Neural cell (in vitro differentiated cells): ENCODE measurements around the gene PROKR2.

Source experiments
- EP300 ChIP-seq: fragments of 450-650 bp; conservative IDR thresholded peaks from 2 replicates; pipeline ENCODE4 v1.6.1; 2014; ENCODE audit warnings: antibody characterized with exemption, mild to moderate bottlenecking, moderate library complexity; ENCODE audit not compliant: poor library complexity, severe bottlenecking
- EZH2 ChIP-seq: fragments of 200-600, 300-800 bp; shearing (Covaris generic), sonication (generic); IDR thresholded peaks from 2 replicates; pipeline ENCODE4 v1.6.1; 2014; ENCODE audit warnings: antibody characterized with exemption, low read length, borderline replicate concordance, mild to moderate bottlenecking; ENCODE audit not compliant: insufficient read depth, poor library complexity, severe bottlenecking
- MXI1 ChIP-seq: fragments of 450-650 bp; conservative IDR thresholded peaks from 2 replicates; pipeline ENCODE4 v1.6.1; 2014; ENCODE audit warnings: antibody characterized with exemption, mild to moderate bottlenecking; ENCODE audit not compliant: poor library complexity, severe bottlenecking
- POLR2AphosphoS5 ChIP-seq: IDR thresholded peaks from 2 replicates; pipeline ENCODE4 v1.6.1; 2012
- RAD21 ChIP-seq: fragments of 450-650 bp; conservative IDR thresholded peaks from 2 replicates; pipeline ENCODE4 v1.6.1; 2014; ENCODE audit warnings: antibody characterized with exemption, mild to moderate bottlenecking, moderate library complexity
- TAF1 ChIP-seq: IDR thresholded peaks from 2 replicates; pipeline ENCODE4 v1.6.1; 2012; ENCODE audit warnings: low read depth
- TF ChIP-seq, protein P1 (sequence below): fragments of 450-650 bp; IDR thresholded peaks from 2 replicates; pipeline ENCODE4 v1.5.1; 2014; ENCODE audit warnings: antibody characterized with exemption, mild to moderate bottlenecking, moderate library complexity; ENCODE audit not compliant: poor library complexity, severe bottlenecking
- TF ChIP-seq, protein P2 (sequence below): IDR thresholded peaks from 2 replicates; pipeline ENCODE4 v1.6.1; 2012; ENCODE audit warnings: borderline replicate concordance

GRCh38 chr20:5328268-5328667 is 11.5 kb upstream of the PROKR2 start:
- TF ChIP-seq EZH2, result no peak
- TF ChIP-seq, protein P1, sequence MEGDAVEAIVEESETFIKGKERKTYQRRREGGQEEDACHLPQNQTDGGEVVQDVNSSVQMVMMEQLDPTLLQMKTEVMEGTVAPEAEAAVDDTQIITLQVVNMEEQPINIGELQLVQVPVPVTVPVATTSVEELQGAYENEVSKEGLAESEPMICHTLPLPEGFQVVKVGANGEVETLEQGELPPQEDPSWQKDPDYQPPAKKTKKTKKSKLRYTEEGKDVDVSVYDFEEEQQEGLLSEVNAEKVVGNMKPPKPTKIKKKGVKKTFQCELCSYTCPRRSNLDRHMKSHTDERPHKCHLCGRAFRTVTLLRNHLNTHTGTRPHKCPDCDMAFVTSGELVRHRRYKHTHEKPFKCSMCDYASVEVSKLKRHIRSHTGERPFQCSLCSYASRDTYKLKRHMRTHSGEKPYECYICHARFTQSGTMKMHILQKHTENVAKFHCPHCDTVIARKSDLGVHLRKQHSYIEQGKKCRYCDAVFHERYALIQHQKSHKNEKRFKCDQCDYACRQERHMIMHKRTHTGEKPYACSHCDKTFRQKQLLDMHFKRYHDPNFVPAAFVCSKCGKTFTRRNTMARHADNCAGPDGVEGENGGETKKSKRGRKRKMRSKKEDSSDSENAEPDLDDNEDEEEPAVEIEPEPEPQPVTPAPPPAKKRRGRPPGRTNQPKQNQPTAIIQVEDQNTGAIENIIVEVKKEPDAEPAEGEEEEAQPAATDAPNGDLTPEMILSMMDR, result no peak
- no peak for TF ChIP-seq POLR2AphosphoS5
- no peak for TF ChIP-seq EP300
- no peak for TF ChIP-seq RAD21
- TF ChIP-seq, protein P2, sequence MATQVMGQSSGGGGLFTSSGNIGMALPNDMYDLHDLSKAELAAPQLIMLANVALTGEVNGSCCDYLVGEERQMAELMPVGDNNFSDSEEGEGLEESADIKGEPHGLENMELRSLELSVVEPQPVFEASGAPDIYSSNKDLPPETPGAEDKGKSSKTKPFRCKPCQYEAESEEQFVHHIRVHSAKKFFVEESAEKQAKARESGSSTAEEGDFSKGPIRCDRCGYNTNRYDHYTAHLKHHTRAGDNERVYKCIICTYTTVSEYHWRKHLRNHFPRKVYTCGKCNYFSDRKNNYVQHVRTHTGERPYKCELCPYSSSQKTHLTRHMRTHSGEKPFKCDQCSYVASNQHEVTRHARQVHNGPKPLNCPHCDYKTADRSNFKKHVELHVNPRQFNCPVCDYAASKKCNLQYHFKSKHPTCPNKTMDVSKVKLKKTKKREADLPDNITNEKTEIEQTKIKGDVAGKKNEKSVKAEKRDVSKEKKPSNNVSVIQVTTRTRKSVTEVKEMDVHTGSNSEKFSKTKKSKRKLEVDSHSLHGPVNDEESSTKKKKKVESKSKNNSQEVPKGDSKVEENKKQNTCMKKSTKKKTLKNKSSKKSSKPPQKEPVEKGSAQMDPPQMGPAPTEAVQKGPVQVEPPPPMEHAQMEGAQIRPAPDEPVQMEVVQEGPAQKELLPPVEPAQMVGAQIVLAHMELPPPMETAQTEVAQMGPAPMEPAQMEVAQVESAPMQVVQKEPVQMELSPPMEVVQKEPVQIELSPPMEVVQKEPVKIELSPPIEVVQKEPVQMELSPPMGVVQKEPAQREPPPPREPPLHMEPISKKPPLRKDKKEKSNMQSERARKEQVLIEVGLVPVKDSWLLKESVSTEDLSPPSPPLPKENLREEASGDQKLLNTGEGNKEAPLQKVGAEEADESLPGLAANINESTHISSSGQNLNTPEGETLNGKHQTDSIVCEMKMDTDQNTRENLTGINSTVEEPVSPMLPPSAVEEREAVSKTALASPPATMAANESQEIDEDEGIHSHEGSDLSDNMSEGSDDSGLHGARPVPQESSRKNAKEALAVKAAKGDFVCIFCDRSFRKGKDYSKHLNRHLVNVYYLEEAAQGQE, result no peak
- no peak for TF ChIP-seq TAF1
- no peak for TF ChIP-seq MXI1
